K562 (cell line): ENCODE measurements around the gene FARSA. TPM values are rescaled to one million over a fixed set of nuclear protein-coding genes. Genes with fewer than 3 reads are reported as not detected.
A peak's percentile ranks its signal among the peaks of the same experiment; 100 is the strongest.

ENCODE experiments used
- BDP1 ChIP-seq: IDR thresholded peaks from 3 replicates; pipeline ENCODE4 v1.6.1; 2011; ENCODE audit not compliant: insufficient read length, insufficient read depth
- C11orf30 ChIP-seq: fragments of 450-650 bp; IDR thresholded peaks from 2 replicates; pipeline ENCODE4 v1.6.1; 2016; ENCODE audit warnings: low read depth, mild to moderate bottlenecking
- EGR1 ChIP-seq: fragments of 450-650 bp; conservative IDR thresholded peaks from 2 replicates; pipeline ENCODE4 v1.6.1; 2017; ENCODE audit warnings: mild to moderate bottlenecking
- FOXP1 ChIP-seq: sonication (generic); formaldehyde crosslinking; IDR thresholded peaks from 2 replicates; pipeline ENCODE4 v1.8.0; 2022; ENCODE audit warnings: mild to moderate bottlenecking, missing genetic modification reagents
- GATA2 ChIP-seq: sonication (generic); formaldehyde crosslinking; IDR thresholded peaks from 2 replicates; pipeline ENCODE4 v1.4.0; 2020; ENCODE audit warnings: mild to moderate bottlenecking, missing genetic modification reagents
- GMEB1 ChIP-seq: fragments of 250-450 bp; sonication (Bioruptor Pico); IDR thresholded peaks from 2 replicates; pipeline ENCODE4 v1.4.0; 2020; ENCODE audit warnings: mild to moderate bottlenecking
- HDAC3 ChIP-seq: fragments of 450-650 bp; IDR thresholded peaks from 2 replicates; pipeline ENCODE4 v1.6.1; 2018; ENCODE audit warnings: borderline replicate concordance, mild to moderate bottlenecking, moderate library complexity; ENCODE audit not compliant: partially characterized antibody
- HNRNPK ChIP-seq: fragments of 200-400 bp; formaldehyde crosslinking; IDR thresholded peaks from one replicate; pipeline ENCODE4 v1.6.1; 2018; ENCODE audit warnings: mild to moderate bottlenecking, low read depth, low read length; ENCODE audit not compliant: poor library complexity, severe bottlenecking
- HNRNPLL ChIP-seq: fragments of 200-400 bp; formaldehyde crosslinking; IDR thresholded peaks from 2 replicates; pipeline ENCODE4 v1.6.1; 2017; ENCODE audit warnings: low read length, low read depth, mild to moderate bottlenecking; ENCODE audit not compliant: poor library complexity, severe bottlenecking
- HSF4 ChIP-seq: fragments of 250-450 bp; sonication (Bioruptor Pico); IDR thresholded peaks from 2 replicates; pipeline ENCODE4 v2.1.2; 2022; ENCODE audit warnings: mild to moderate bottlenecking, moderate library complexity, borderline replicate concordance
- IFI16 ChIP-seq: fragments of 250-450 bp; sonication (Bioruptor Pico); IDR thresholded peaks from 2 replicates; pipeline ENCODE4 v2.1.2; 2022; ENCODE audit warnings: mild to moderate bottlenecking, inconsistent platforms
- PPARD ChIP-seq: fragments of 250-450 bp; sonication (Bioruptor Pico); IDR thresholded peaks from 2 replicates; pipeline ENCODE4 v1.8.0; 2022; ENCODE audit warnings: inconsistent platforms, mild to moderate bottlenecking, moderate library complexity
- RBM39 ChIP-seq: fragments of 200-400 bp; formaldehyde crosslinking; optimal IDR thresholded peaks from 2 replicates; pipeline ENCODE3; 2018; ENCODE audit warnings: low read depth, low read length
- RFX1 ChIP-seq: fragments of 450-650 bp; IDR thresholded peaks from 2 replicates; pipeline ENCODE4 v1.6.1; 2016; ENCODE audit warnings: mild to moderate bottlenecking, moderate library complexity
- SMARCE1 ChIP-seq: fragments of 450-650 bp; IDR thresholded peaks from 2 replicates; pipeline ENCODE4 v1.7.1; 2016; ENCODE audit warnings: mild to moderate bottlenecking
- ZNF347 ChIP-seq: fragments of 450-650 bp; formaldehyde crosslinking; IDR thresholded peaks from 2 replicates; pipeline ENCODE4 v1.4.0; 2020; ENCODE audit warnings: low read depth, mild to moderate bottlenecking, moderate library complexity
- ZNF444 ChIP-seq: fragments of 250-450 bp; sonication (Bioruptor Pico); IDR thresholded peaks from 2 replicates; pipeline ENCODE4 v1.4.0; 2020; ENCODE audit warnings: mild to moderate bottlenecking, moderate library complexity
- ZNF561 ChIP-seq: fragments of 450-650 bp; formaldehyde crosslinking; conservative IDR thresholded peaks from 2 replicates; pipeline ENCODE4 v1.4.0; 2020; ENCODE audit warnings: mild to moderate bottlenecking, moderate library complexity
- polyA plus RNA-seq, 8 experiments: library from polyadenylated mRNA; depleted of rRNA in 4 of 8; stranded (reverse) in 5 of 8; unstranded in 3 of 8; fragments of >200 nt; fragmentation: Nextera tagmentation in 2 of 8; fragmentation: Illumina TruSeq in 1 of 8; extraction: Ambion mirVana in 2 of 8; extraction: Trizol in 1 of 8; gene quantifications; 2 replicates each; pipeline versions ENCODE4 v1.2.1 to v1.2.3, GENCODE V29; 2011 to 2014; ENCODE audit warnings: inconsistent platforms in 1 of 8, missing spikeins in 1 of 8
- total RNA-seq, 7 experiments: library from RNA; depleted of rRNA in 6 of 7; stranded (reverse); fragments of >200 nt in 6 of 7; fragmentation: Illumina TruSeq in 2 of 7; extraction: Trizol in 2 of 7; gene quantifications; 2 replicates each; pipeline versions ENCODE4 v1.2.1 to v1.2.3, GENCODE V29; 2011 to 2021; ENCODE audit warnings: low replicate concordance in 1 of 7
- TF ChIP-seq, protein P1 (sequence below), 2 experiments: fragments of 450-650 bp; conservative IDR thresholded peaks; 2 replicates each; pipeline ENCODE4 v1.6.1; 2017; ENCODE audit warnings: mild to moderate bottlenecking in 2 of 2, moderate library complexity in 2 of 2

The FARSA gene
- total and polyA plus RNA-seq, 9 of the 15 experiments (the other 6 are each of a cell fraction or from before 2014, with no cell fraction given): 25.2 to 237 (median 89.6) TPM

- TF ChIP-seq ZNF347 (CRISPR knock-in tag) (no peak), ZNF561 (CRISPR knock-in tag) (no peak), GATA2 (CRISPR knock-in tag) (no peak), RFX1 (no peak), RBM39 (no peak), C11orf30 (0 out of 2 replicates have a peak, but pooled peaks have one; percentile 18), ZNF444 (CRISPR knock-in tag) (no peak), SMARCE1 (peak; percentile 38; the same call in 1 of the 2 replicates), HDAC3 (no peak), PPARD (CRISPR knock-in tag) (no peak), HSF4 (0 out of 2 replicates have a peak, but pooled peaks have one; percentile 26), BDP1 (no peak), FOXP1 (no peak), EGR1 (peak; percentile 72), HNRNPLL (peak; percentile 43), IFI16 (no peak), HNRNPK (no peak), GMEB1 (CRISPR knock-in tag) (peak; percentile 54)
- TF ChIP-seq, protein P1, sequence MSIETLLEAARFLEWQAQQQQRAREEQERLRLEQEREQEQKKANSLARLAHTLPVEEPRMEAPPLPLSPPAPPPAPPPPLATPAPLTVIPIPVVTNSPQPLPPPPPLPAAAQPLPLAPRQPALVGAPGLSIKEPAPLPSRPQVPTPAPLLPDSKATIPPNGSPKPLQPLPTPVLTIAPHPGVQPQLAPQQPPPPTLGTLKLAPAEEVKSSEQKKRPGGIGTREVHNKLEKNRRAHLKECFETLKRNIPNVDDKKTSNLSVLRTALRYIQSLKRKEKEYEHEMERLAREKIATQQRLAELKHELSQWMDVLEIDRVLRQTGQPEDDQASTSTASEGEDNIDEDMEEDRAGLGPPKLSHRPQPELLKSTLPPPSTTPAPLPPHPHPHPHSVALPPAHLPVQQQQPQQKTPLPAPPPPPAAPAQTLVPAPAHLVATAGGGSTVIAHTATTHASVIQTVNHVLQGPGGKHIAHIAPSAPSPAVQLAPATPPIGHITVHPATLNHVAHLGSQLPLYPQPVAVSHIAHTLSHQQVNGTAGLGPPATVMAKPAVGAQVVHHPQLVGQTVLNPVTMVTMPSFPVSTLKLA (conservative IDR thresholded peaks at IDR 0.05): peak; percentile 93 to 95
Observed at GRCh38 chr19:12884926-12885748, 48.4 kb downstream of the FARSA start (continued).
